NCI-H345 (cell line): ENCODE results near the gene C2orf68.
"Not testable (repeated sequence)": the region's sequence is repeated elsewhere in the genome, so short reads cannot be mapped to it uniquely, and the experiment has no call there.

Experiments
- DNase-seq: peaks from one replicate; lab custom pipeline; 2025; lab: John Stamatoyannopoulos, UW

The C2orf68 gene

GRCh38 chr2:85628658-85629057, 16.8 kb upstream of the C2orf68 start:
- no peak for DNase-seq

DNA sequence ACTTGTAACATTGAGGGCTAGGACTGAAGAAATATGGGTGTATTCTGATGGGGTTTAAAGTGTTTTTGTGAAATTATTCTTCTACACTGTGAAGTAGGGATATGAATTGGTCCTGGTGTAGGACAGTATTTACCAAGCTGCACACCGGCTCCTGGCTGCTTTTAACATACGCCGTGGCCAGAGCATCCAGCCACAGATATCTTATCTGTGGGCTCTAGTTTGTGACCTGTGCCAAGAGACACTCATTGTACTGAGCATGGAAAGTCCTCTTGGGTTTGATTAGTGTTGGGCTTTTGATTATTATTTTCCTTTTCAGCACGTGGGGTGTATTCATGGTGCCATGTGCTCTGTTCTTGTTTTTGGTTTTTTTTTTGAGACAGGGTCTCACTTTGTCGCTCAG, 12.1 kb upstream of the C2orf68 start:
- no peak for DNase-seq

DNA sequence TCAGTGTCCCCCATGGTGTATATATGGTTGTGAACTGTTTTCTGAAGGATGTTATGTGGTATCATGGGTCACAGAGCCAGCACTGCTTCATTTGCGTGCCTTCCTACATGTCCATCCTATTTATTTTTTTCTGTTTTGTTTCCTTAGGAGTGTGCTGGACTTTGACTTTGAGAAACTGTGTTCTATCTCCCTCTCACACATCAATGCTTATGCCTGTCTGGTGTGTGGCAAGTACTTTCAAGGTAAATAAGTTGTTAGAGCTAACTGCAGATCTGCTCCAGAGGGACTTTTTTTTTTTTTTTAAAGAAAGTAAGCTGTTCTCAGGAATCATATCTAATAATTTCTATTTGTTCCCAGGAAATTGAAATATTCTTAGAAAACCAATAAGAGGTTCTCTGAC, 9.5 kb upstream of the C2orf68 start:
- no peak for DNase-seq

DNA sequence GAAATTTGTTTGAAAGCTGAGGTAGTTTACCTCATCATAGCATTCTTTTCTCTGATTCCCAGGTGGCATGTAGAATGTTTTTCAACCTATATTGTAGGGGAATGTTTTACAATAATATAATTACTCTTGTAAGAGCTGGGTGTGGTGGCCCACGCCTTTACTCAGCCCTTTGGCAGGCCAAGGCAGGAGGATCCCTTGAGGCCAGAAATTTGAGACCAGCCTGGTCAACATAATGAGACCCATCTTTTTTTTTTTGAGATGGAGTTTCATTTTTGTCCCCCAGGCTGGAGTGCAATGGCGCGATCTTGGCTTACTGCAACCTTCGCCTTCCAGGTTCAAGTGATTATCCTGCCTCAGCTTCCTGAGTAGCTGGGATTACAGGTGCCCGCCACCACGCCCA, 7.8 kb upstream of the C2orf68 start:
- DNase-seq, result no peak

- DNase-seq, result not testable (repeated sequence)
Measured at GRCh38 chr2:85617723-85618122, 5.9 kb upstream of the C2orf68 start.

GRCh38 chr2:85615413-85615728, 3.5 kb upstream of the C2orf68 start:
- no peak for DNase-seq

GRCh38 chr2:85614757-85615156, 2.9 kb upstream of the C2orf68 start:
- DNase-seq, result not testable (repeated sequence)

GRCh38 chr2:85613717-85614515, 2.0 kb upstream of the C2orf68 start:
- no peak for DNase-seq

- DNase-seq, result no peak
Measured at GRCh38 chr2:85611217-85611704, 605 bp downstream of the C2orf68 start.

DNA sequence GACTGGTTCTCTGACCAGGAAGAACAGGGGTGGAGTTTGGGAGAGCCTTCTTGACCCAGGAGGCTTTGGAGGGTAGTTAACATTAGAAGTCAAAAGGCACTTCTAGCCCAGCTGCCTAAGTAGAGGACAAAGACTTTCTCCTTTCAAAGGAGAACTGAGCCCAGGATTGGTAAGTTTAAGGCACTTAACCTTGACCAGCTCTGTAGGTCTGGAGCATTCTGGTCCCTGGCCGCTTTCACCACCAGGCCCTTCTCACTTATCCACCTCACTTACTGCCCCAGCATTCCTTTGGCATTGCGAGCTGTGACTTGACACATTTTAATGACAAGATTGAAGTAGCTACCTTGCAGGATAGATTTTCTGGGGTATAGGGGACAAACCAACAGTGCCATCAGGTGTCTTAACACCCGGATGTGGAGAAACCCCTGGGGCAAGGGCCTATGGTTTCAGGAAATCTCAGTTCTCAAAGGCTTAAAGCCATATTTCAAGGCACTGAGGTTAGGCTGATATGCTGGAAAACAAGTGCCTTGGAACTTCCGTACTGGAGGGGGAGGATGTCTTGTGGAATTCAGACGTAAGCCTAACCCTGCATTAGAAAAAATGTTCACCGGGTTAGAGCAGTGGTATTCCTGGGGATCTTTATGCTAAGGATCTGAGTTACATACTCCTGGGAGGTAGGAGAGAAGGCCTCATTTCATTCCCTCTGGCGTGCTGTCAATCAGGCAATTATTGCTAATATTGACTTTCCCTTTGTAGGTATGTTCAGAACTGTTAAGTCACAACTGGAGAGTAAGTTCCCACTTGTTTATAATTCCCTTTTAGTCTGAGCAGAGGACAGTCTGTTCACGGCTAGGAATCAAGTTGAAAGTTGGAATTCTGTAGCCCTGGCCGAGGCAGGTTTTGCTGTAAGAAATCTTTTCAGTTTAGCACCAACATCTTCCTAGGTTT, 4.3 kb downstream of the C2orf68 start:
- DNase-seq, result no peak

DNA sequence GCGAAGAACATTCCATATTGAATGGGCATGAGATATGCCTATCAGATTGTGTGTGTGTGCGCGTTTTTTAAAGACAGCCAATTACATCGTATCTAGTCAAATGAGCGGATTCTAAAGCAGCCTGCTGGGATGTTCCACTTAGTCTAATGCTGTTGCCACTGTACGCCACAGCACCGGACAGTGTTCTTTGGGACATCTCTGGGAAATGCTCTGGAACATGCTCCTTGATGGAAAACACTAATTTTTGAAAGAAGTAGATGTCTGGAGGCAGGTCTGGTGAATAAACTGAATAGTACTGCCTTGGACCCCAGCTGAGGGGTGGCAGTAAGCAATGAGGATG, 5.8 kb downstream of the C2orf68 start:
- no peak for DNase-seq

DNA sequence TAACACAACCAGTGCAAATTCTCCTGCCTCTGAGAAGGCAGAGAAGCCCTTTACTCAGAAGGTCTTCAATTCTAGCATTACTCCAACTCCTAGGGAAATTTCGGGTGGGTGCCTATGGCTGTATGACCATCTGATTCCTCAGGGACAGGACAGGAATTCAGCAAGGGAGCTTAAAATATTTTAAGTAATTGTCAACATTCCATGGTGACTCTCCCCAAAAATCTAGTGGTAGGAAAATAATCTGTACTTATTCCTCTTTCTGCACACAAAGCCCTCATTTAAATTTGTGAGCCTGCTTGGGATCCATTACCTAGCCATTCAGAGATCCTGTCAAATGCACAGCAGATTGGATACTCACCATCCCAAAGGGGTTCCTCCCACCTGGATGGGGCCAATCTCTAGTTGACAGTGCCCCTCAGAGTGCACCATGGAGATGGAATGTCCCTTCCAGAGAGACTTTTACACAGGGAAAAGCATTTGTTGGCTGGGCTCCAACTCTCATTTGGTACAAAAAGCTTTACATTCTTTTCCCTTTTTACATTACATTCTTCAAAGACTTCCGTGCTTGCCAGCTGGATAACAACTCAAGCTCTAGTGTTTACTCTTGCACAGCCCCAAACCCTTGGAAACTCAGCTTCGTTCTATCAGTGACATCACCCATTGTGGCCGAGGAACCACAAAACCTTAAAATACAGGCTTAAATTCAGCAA, 6.3 kb downstream of the C2orf68 start:
- DNase-seq, result no peak

GRCh38 chr2:85604568-85605339, 7.1 kb downstream of the C2orf68 start:
- no peak for DNase-seq

GRCh38 chr2:85604133-85604444, 7.8 kb downstream of the C2orf68 start:
- DNase-seq, result not testable (repeated sequence)

- DNase-seq, result peak; percentile 87
Measured at GRCh38 chr2:85602476-85603234, 9.2 kb downstream of the C2orf68 start, which contains the start of gene TMEM150A. Gene TMEM150A, minus strand, starts transcription at chr2:85602698. Its CDS starts 750 bp downstream, at chr2:85601948.

DNA sequence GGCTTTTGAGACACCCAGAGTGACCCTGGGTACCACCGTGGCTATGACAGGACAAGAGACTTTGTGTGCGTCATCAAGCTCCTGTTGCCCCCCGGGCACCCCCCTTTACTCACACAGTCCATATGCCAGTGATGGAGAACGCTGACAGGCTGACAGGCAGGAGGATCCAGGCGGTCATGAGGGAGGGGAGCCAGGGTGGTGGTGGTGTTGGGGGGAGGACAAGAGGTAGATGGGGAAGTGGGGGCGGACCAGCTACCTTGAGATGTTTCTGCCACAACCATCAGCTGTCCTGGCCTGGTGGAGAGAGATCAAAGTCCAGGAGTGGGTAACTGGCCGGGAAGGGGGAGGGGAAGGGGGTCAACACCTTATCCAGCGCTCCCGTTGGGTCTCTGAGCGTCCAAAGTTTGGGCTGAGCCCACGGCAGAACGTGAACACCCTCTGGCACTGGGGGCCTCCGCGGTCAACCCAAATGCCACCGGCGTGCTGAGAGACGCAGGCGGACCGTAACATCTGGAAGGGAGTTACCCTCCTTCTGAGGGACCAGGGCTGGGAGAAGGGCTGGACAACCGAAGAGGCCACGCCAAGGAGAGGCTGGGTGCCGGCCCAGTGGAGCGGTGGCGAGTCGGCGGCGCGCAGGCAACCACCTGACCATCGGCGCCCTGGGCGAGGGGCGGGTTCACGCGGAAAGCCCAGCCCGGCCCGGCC, 9.9 kb downstream of the C2orf68 start:
- DNase-seq, result no peak

DNA sequence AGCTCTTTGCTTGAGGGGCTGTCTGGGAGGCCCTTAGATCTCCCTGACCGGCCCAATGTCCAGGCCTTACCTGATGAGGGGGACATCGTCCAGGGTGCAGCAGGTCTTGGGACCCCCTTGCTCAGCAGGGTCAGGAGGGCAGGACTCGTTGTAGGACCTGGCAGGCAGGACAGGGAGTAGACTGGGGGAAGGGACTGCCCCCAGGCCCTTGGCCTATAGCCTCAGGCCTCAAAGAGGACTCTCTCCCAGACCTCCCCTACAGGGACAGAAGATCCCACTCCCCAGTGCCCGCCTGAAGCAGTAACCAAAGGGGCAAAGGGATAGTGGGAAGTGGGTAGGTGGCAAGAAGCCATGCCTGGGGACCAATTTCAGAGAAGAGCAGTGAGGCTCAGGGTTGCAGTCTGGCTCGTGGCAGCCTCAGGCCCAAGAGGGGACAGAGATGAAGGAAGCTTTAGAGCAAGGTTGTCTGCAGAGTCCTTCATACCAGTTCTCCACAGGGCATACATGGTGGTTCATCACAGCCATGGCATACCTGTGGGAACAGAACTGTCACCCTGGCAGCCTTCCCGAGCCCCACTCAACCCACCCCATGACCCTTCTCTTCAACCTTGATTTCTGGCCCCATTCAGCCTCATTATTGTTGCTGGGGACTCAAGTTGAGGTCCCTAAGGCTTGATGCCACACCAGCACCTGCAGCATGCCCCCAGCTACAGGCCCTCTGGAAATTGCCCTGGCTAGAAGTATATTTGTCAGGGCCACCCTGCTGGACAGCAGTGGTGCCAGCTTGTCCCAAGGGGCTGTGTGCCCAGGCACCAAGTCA, 10.7 kb downstream of the C2orf68 start:
- DNase-seq, result no peak

DNA sequence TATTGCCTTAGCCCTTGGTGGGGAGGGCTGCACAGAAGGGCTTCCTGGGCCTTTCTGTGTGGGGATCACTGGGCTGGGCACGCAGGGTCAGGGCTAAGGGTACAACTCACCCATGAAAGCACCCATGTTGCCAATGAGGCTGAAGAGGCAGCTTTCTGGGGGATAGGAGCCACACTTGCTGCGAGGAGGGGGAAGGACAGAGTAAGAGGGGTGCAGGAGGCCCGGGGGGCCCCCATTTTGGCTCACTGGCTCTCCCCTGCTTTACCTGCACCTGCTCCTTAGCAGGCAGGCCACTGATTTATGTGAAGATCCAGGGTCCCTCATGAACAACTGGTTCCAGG, 11.7 kb downstream of the C2orf68 start:
- DNase-seq, result no peak

DNA sequence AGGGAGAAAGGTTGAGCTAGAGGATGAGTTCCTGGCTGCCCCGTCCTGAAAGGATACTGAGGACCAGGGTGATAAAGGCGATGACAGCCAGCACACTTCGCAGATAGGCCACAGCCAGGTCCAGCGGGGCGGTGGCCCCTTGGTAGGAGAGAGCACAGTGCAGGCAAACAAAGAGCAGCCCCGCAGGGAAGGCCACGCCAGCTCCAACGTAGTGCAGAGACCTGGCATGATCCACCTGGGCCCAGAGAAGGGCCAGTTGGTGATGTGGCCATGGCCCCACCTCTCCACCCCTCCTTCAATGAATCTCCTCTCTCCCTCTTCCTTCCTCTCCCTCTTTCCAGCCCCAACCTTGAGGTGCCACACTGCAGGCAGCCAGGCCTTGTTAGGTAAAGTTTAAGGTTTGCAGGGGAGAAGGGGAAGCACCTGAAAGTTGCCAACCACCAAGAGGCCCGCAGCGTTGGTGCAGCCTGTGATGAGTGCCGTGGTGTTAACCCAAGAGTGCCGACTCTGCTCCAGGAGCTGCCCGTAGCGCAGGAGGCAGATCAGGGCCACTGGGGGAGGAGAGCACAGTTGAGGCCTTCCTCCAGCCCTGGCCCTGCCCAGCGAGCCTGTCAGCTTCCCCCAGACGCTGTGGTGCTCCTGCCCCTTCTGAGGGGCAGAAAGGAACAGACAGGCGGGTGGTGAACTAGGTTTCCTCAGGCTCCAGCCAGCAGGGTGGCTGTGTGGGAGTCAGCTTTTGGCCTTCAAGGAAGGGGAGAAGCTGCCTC, 12.2 kb downstream of the C2orf68 start:
- DNase-seq, result no peak
